WERI-Rb-1 (cell line): ENCODE results near the gene GAS1.

Experiments used
- DNase-seq: peaks from one replicate; pipeline ENCODE4 v3.0.0-alpha.2; 2020
- H3K27ac ChIP-seq: fragments of 250-450 bp; sonication (Bioruptor Pico); 2 replicates; pipeline ENCODE4 v1.5.1; 2020; ENCODE audit warnings: mild to moderate bottlenecking, moderate library complexity
- H3K27me3 ChIP-seq: fragments of 250-450 bp; sonication (Bioruptor Pico); 2 replicates; pipeline ENCODE4 v1.5.1; 2021; ENCODE audit warnings: mild to moderate bottlenecking, low read depth, moderate library complexity; ENCODE audit not compliant: insufficient read depth, severe bottlenecking
- H3K36me3 ChIP-seq: fragments of 250-450 bp; sonication (Bioruptor Pico); 2 replicates; pipeline ENCODE4 v1.5.1; 2020; ENCODE audit warnings: mild to moderate bottlenecking, moderate library complexity
- H3K4me3 ChIP-seq: 2 replicates; pipeline ENCODE4 v1.5.1; 2011; ENCODE audit warnings: low read depth, mild to moderate bottlenecking, control low read depth, low read length
- H3K9me3 ChIP-seq: fragments of 250-450 bp; sonication (Bioruptor Pico); 2 replicates; pipeline ENCODE4 v1.5.1; 2021; ENCODE audit warnings: mild to moderate bottlenecking, moderate library complexity; ENCODE audit not compliant: severe bottlenecking
- CTCF ChIP-seq: IDR thresholded peaks from 2 replicates; pipeline ENCODE4 v1.5.1; 2011; ENCODE audit warnings: low read depth, mild to moderate bottlenecking, control low read depth, inconsistent platforms, low read length

The GAS1 gene

GRCh38 chr9:86978922-86979474, 31.7 kb upstream of the GAS1 start:
- Histone ChIP-seq H3K27ac (no peak overlapping the region), H3K36me3 (no peaks in the 10 kb centered on the region), H3K9me3 (no peaks in the 10 kb centered on the region), H3K4me3 (no peak overlapping the region), H3K27me3 (peaks cover 58% of the 10 kb centered on the region)
- DNase-seq: no peak
- TF ChIP-seq CTCF: no peak

GRCh38 chr9:86978413-86978812, 31.1 kb upstream of the GAS1 start:
- Histone ChIP-seq H3K27me3 (peaks cover 57% of the 10 kb centered on the region), H3K27ac (no peak overlapping the region), H3K9me3 (no peaks in the 10 kb centered on the region), H3K4me3 (no peak overlapping the region), H3K36me3 (no peaks in the 10 kb centered on the region)
- DNase-seq: no peak
- TF ChIP-seq CTCF: no peak

GRCh38 chr9:86977205-86977835, 30.0 kb upstream of the GAS1 start:
- no peaks in the 10 kb centered on the region for H3K9me3 ChIP-seq
- TF ChIP-seq CTCF: no peak
- no peak for DNase-seq
- no peak overlapping the region for H3K4me3 ChIP-seq
- H3K27ac ChIP-seq: no peak overlapping the region
- no peaks in the 10 kb centered on the region for H3K36me3 ChIP-seq
- H3K27me3 ChIP-seq: peaks cover 55% of the 10 kb centered on the region

- no peak for TF ChIP-seq CTCF
- Histone ChIP-seq H3K36me3 (no peaks in the 10 kb centered on the region), H3K27ac (no peak overlapping the region), H3K4me3 (no peak overlapping the region), H3K27me3 (peaks cover 56% of the 10 kb centered on the region), H3K9me3 (no peaks in the 10 kb centered on the region)
- DNase-seq: no peak
Measured at GRCh38 chr9:86975606-86976005, 28.3 kb upstream of the GAS1 start.

- Histone ChIP-seq H3K27me3 (peaks cover 59% of the 10 kb centered on the region), H3K9me3 (no peaks in the 10 kb centered on the region), H3K27ac (no peak overlapping the region), H3K36me3 (no peaks in the 10 kb centered on the region), H3K4me3 (no peak overlapping the region)
- no peak for TF ChIP-seq CTCF
- DNase-seq: no peak
Measured at GRCh38 chr9:86975036-86975435, 27.7 kb upstream of the GAS1 start.

- Histone ChIP-seq H3K27ac (no peak overlapping the region), H3K27me3 (peaks cover 53% of the 10 kb centered on the region), H3K4me3 (no peak overlapping the region), H3K9me3 (no peaks in the 10 kb centered on the region), H3K36me3 (no peaks in the 10 kb centered on the region)
- DNase-seq: no peak
- TF ChIP-seq CTCF: no peak
Measured at GRCh38 chr9:86974421-86974820, 27.1 kb upstream of the GAS1 start.
